Hematopoietic multipotent progenitor cell treated with erythropoietin and hydrocortisone succinate and interleukin-3 and kit ligand, for 8 days (in vitro differentiated cells): Measurements from ENCODE around the gene PPARA.
"Not testable (repeated sequence)": the region's sequence is repeated elsewhere in the genome, so short reads cannot be mapped to it uniquely, and the experiment has no call there.

Source experiments
- DNase-seq: peaks from one replicate; pipeline ENCODE4 v3.0.0-alpha.2; 2015

Gene PPARA

GRCh38 chr22:46127556-46127955, 22.8 kb upstream of the PPARA start:
- DNase-seq = no peak

DNA sequence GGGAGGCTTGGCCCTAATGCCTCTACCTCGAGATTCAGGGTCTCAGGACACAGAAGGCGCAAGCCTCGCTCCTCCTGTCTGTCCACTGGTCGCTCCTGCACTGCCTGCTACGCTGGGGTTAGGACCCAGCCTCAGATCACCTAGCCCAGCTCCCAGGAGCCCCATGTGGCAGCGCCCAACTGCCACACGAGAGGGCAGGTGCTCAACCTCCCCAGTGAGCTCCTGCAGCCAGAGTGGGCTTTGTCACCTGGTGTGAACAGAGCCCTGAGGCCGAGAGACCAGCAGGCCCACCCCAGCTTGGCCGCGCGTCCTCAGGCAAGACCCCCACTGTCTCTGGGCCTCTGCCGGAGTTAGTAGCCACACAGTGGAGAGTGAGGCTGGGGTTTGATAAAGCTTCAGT, 21.7 kb upstream of the PPARA start:
- no peak for DNase-seq

DNA sequence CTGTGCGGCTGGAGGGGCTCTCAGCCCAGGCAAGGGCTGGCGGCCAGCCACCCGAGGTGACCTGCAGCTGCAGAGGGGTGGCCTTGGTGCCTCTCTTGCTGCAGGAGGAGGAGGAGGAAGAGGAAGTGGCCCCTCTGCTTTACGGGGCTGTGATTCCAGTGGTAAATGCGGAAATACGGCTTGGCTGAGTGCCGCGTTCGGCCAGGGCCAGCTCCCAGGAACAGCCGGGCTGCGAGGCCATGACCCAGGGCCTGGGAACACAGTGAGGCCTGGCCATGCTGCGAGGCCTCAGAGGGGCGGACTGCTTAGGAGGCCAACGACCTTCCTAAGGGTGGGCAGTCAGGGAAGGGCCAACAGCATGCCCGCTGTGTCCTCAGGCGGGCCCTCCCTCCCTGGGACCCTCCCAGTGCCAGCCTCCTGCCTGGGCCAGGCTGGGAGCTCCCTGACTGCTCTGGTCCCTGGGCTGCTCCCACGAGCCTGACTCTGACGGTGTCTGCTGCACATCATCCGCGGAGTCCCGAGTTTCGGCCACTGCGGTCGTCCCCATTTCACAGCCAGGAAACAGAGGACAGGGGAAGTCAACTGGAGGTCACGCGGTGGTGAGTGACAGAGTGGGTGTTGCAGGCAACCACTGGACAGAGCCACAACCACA, 20.8 kb upstream of the PPARA start:
- no peak for DNase-seq

GRCh38 chr22:46131151-46131587, 19.2 kb upstream of the PPARA start:
- no peak for DNase-seq

GRCh38 chr22:46132193-46132829, 18.0 kb upstream of the PPARA start:
- not testable (repeated sequence) for DNase-seq

- no peak for DNase-seq
Observed at GRCh38 chr22:46132830-46133587, 17.3 kb upstream of the PPARA start.

- DNase-seq = no peak
Observed at GRCh38 chr22:46133588-46133855, 16.8 kb upstream of the PPARA start.

DNA sequence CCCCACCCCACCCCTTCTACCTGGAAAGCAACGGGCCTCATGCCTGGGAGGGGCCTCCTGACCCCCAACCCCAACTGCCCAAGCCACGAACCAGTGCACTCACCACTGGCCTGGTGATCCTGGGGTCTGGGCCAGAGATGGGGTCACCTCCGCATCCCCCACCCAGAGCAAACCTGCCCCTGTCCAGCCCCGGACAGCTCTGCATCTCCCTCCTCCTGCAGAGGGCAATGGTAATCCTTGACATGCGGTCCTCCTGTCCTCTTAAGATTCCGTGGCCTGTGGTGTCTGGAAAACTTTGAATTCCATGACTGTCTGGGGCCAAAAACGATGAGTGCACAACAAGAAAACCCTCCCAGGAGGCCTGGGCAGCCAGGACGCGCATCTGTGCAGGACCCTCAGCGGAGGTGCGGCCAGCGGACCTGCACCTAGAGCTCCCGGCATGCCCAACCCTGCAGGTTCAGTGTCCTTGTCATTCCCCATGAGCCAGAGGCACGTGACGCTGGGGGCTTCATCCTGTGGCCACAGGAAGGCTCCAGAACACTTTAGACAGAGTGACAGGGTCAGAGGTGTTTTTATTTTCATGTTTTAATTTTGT, 16.1 kb upstream of the PPARA start:
- no peak for DNase-seq

GRCh38 chr22:46135611-46136485, 14.5 kb upstream of the PPARA start:
- DNase-seq = no peak

DNA sequence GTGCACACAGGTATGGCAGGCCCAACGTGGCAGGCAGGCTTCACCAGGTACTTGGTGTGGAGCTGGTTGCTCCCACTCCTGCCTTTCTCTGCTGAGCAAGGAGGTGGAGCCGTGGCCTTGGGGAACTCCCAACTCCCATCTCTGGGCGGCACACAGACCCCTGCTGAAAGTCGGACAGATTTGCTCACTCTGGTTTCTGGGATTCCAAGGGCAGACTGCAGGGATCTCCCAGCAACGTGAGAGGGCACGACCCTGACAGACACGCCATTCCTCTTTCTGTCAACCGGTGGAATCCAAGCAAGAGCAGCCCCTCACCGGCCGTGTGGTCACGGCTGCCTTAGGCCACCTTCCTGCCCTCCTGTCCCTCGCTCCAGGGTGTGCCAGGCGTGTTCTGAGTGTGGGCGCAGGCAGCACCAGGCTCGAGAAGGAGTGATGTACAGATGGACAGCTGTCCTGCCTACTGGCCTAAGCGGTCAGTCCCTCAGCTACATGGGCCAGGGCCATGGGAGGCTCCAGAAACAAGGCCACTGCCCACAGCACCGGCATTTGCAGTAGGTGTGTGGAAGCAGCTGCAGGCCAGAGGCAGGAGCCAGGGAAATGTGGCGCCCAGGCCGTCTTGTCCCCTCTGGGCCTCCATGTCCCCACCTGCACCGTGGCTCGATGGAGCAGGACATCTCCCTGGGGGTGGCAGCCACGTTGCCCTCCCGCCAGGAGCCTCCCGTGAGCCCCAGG, 13.7 kb upstream of the PPARA start:
- DNase-seq = no peak

DNA sequence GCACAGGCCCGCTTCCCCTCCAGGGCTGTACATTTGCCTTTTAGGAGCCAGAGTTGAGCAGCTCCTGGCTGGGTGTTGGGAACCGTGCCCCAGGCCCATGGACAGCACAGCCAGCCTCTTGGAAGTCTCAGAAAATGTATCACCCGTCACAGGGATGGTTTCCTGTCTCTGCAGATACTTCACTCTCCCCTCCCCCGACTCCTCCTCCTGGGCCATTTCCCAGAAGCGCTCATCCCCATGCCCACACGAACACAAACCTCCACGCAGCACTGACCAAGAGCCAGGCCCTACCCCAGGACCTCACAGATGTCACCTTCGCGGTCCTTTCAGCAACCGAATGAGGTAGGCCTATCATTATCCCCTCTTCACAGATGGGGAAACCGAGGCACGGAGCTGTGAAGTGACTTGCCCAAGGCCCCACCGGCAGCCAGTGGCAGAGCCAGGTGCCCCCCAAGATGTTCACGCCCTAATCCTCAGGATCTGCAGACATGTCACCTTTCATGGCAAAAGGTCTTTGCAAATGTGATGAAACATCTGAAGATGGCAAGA, 13.0 kb upstream of the PPARA start:
- DNase-seq = no peak

- DNase-seq = no peak
Observed at GRCh38 chr22:46138058-46138797, 12.1 kb upstream of the PPARA start.

- not testable (repeated sequence) for DNase-seq
Observed at GRCh38 chr22:46139417-46139816, 10.9 kb upstream of the PPARA start.

DNA sequence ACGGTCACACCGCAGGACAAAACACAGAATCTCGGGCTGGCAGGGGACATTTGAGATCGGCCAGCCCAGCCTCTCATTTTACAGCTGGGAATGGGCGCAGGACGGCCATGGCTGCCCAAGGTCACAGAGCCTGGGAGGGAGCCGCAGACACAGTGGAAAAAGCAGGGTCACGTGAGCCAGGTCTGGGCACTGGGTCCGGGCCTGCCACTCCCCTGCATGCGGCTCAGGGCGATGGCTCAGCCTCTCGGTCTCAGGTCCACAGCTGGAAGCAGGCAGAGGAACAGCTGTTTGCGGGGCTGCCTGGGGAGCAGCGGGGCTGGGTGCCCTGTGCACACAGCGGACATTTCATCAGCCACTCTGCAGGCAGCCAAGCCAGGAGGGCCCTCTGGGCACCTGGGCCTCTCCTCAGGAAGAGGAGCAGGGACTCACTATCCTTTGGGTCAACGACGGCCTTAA, 10.4 kb upstream of the PPARA start:
- DNase-seq = no peak

- no peak for DNase-seq
Observed at GRCh38 chr22:46140989-46141928, 9.1 kb upstream of the PPARA start.

DNA sequence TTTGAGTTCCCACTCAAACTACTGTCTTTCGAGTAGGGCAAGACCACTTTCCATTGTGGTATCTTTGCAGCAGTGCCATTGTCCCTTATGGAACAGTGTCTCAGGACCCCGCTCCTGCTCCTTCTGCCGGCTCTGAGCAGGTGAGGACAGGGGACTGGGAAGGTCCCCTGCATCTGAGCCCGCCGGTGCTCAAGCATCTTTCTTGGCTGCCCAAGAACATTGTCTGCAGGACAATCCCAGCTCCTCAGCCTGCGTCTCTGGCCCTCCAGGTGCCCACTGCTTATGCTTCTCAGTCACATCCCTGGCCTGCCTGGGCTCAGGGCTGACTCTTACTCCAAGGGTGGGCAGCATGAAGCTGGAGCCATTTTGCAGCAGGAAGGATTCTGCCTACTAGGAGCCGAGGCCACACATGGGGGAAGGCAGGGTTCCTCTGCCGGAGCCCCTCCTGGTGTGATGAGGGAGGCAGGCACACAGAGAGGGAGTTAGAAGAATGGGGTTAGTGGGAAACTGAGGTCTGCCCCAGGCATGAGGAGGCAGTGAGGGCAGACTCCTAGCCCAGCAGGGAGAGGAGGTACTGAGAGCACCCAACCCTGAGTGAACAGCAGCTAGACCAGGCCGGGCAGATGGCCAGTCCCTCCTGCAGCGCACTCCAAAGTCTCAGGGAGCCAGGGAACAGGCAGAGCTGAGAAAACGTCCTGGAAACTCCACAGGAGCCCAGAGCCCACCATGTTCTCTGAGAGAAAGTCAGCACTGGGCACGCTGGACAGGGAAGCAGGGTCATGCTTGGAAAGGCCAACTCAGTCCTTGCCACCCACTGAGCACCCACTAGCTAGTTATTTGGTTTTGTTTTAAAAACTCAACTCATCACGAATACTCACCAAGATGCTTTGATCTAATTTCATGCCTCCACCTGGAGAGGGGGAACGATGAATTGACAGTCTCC, 7.5 kb upstream of the PPARA start:
- no peak for DNase-seq

DNA sequence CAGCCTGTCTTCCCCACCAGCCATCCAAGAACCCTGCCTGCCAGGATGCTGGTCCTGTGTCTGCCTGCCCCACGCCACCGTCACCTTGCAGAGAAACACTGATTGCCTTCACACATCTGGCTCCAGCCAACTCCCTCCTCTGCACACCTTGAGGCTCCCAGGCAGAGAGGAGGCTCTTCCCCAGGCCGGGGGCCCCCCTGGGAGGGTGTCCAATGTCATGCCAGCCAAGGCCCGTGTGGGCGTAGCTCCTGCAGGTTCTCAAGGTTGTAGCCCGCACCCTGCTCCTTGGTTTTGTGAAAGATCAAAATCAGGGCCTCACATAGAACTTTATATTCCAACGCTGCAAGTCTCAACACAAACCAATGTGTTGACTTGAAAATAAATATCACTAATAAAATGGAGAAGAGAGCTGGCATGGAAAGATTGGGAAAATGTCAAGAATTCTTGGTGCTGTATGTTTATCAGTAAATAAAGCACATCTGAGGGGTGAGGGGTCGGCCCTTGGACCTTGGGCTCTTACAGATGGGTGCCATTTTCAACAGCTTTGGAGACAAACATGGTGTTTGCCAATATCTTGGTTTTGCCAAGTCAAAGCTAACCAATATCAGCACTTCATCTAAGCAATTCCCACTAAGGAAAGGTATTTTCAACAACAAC, 6.7 kb upstream of the PPARA start:
- DNase-seq = no peak

- no peak for DNase-seq
Observed at GRCh38 chr22:46145361-46145851, 4.9 kb upstream of the PPARA start.
